ENCODE results near the gene ERGIC3.

- TF ChIP-seq, protein P1, sequence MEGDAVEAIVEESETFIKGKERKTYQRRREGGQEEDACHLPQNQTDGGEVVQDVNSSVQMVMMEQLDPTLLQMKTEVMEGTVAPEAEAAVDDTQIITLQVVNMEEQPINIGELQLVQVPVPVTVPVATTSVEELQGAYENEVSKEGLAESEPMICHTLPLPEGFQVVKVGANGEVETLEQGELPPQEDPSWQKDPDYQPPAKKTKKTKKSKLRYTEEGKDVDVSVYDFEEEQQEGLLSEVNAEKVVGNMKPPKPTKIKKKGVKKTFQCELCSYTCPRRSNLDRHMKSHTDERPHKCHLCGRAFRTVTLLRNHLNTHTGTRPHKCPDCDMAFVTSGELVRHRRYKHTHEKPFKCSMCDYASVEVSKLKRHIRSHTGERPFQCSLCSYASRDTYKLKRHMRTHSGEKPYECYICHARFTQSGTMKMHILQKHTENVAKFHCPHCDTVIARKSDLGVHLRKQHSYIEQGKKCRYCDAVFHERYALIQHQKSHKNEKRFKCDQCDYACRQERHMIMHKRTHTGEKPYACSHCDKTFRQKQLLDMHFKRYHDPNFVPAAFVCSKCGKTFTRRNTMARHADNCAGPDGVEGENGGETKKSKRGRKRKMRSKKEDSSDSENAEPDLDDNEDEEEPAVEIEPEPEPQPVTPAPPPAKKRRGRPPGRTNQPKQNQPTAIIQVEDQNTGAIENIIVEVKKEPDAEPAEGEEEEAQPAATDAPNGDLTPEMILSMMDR (IDR thresholded peaks at IDR 0.05), result no peak
- TF ChIP-seq POLR2A (IDR thresholded peaks at IDR 0.05), result no peak
Measured at GRCh38 chr20:35595456-35595855, 53.6 kb downstream of the ERGIC3 start.
